HG02938 (cell line): ENCODE results near the gene CEP250.
"Not testable (repeated sequence)": the region's sequence is repeated elsewhere in the genome, so short reads cannot be mapped to it uniquely, and the experiment has no call there.

Source experiments
- ATAC-seq: cut with Tn5 transposase; IDR thresholded peaks from one replicate; pipeline ENCODE4 v1.9.1; 2021; ENCODE audit warnings: mild to moderate bottlenecking, moderate library complexity; ENCODE audit not compliant: unreplicated experiment

The CEP250 gene

DNA sequence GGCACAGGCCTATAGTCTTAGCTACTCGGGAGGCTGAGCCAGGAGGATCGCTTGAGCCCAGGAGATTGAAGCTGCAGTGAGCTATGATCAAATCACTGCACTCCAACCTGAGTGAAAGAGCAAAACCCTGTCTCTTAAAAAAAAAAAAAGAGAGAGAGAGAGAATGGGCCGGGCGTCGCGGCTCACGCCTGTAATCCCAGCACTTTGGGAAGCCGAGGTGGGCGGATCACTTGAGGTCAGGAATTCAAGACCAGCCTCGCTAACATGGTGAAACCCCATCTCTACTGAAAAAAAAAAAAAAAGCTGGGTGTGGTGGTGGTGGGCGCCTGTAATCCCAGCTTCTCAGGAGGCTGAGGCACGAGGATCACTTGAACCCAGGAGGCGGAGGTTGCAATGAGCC, 5.5 kb upstream of the CEP250 start:
- not testable (repeated sequence) for ATAC-seq

DNA sequence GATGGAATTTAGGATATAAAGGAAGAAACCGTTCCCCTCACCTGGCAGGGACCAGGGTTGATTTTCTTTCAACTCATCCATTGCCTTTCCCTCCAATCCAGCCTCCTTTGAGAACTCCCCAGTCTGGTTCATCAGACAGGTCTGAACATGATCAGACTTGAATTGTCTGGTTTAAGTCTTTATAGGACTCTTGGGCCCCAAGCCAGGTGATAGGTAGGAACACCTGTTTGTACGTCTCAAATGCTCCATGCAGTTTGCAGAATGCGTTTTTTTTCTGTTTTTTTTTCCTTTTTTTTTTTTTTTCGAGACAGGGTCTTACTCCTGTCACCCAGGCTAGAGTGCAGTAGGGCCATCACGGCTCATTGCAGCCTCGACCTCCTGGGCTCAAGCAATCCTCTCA, 4.1 kb upstream of the CEP250 start:
- no peak for ATAC-seq

GRCh38 chr20:35453647-35454046, 1.8 kb upstream of the CEP250 start:
- no peak for ATAC-seq

- not testable (repeated sequence) for ATAC-seq
Observed at GRCh38 chr20:35456700-35457099, 1.3 kb downstream of the CEP250 start.

- not testable (repeated sequence) for ATAC-seq
Observed at GRCh38 chr20:35457539-35457938, 2.1 kb downstream of the CEP250 start.

- ATAC-seq, result no peak
Observed at GRCh38 chr20:35458388-35458787, 3.0 kb downstream of the CEP250 start.

- no peak for ATAC-seq
Observed at GRCh38 chr20:35461620-35462019, 6.2 kb downstream of the CEP250 start.

DNA sequence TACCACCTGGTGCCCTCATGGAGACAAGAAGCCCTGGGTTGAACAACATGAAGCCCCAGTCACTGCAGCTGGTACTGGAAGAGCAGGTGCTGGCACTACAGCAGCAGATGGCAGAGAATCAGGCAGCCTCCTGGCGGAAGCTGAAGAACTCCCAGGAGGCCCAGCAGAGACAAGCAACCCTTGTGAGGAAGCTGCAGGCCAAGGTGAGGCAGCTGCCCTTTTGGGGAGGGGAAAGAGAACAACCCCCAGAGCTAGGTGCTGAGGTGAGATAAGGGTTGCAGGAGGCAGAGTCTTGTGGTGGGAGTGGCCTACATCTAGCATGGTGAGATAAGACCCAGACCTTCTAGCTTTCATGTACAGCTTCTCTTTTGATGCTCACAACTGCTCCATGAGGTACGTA, 7.0 kb downstream of the CEP250 start:
- no peak for ATAC-seq

- ATAC-seq, result no peak
Observed at GRCh38 chr20:35463455-35464300, 8.3 kb downstream of the CEP250 start.

DNA sequence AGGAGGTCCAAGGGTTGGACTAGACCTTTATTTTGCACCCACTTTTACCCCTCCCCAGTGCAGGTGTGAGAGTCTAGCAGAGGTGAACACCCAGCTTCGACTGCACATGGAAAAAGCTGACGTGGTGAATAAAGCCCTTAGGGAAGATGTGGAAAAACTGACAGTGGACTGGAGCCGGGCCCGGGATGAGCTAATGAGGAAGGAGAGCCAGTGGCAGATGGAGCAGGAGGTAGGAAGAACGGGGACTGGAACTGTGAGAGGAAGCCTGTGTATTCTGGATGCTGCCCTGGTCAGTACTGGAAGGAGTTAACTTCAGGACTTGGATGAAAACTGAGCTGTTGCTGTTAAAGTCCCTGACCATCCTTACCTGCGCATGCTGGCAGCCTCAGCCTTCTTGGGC, 10.6 kb downstream of the CEP250 start:
- no peak for ATAC-seq

DNA sequence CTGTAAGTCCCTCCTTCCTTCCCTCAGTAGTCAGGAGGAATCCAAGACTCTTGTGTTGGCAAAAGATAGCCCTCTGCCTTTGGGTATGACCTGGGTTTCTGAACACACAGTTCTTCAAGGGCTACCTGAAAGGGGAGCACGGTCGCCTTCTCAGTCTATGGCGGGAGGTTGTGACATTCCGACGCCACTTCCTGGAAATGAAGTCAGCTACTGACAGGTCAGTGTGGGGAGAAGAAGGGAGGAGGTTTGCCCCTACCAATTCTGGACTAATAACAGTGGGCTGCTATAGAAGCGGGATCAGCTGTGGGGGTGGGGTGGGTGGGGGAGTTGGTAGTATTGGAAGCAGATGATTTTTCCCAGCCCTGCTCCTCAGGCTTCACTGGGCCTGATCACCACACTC, 11.5 kb downstream of the CEP250 start:
- no peak for ATAC-seq

DNA sequence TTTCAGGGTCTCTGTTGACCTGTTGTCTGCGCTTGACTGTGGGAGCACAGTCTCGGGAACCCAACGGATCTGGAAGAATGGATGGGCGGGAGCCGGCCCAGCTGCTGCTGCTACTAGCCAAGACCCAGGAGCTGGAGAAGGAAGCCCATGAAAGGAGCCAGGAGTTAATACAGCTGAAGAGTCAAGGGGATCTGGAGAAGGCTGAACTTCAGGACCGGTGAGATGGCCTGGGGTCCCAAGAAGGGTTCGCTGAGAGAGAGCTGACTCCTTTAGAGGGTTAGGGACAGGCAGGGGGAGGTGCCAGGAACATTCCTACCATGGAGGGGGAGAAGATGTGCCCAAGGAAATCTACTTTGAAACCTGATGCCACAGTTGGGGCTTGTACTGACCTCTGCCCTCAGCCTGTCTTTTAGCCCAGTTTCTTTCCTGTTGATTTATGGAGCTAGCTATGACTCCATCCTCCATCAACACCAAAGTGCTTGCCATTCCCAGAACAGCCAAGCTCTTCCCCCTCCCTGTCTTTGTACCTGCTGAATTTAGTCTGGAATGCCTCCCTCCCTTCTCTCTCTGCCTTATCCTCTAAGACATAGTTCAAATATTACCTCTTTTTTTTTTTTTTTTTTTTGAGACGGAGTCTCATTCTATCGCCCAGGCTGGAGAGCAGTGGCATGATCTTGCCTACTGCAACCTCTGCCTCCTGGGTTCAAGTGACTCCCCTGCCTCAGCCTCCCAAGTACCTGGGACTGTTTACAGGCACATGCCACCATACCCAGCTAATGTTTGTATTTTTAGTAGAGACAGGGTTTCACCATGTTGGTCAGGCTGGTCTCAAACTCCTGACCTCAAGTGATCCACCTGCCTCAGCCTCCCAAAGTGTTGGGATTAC, 12.2 kb downstream of the CEP250 start:
- no peak for ATAC-seq

DNA sequence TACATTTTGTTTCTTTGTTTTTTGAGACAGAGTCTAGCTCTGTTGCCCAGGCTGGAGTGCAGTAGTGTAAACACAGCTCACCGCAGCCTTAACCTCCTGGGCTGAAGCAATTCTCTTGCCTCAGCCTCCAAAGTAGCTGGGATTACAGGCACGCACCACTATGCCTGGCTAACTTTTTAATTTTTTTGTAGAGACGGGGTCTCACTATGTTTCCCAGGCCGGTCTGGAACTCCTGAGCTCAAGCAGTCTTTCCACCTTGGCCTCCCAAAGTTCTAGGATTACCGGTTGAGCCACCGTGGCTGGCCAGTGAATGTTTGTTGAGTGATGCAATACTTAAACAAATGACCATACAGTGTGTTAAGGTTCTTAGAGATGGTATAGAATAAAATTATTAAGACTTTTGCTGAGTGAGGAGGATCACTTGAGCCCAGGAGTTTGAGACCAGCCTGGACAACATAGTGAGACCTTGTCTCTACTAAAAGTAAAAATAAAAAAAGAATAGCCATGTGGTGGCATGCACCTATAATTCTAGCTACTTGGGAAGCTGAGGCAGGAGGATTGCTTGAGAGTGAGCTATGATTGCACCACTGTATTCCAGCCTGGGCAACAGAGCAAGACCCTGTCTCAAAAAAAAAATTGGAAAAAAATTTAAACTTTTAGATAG, 13.4 kb downstream of the CEP250 start:
- ATAC-seq, result no peak

DNA sequence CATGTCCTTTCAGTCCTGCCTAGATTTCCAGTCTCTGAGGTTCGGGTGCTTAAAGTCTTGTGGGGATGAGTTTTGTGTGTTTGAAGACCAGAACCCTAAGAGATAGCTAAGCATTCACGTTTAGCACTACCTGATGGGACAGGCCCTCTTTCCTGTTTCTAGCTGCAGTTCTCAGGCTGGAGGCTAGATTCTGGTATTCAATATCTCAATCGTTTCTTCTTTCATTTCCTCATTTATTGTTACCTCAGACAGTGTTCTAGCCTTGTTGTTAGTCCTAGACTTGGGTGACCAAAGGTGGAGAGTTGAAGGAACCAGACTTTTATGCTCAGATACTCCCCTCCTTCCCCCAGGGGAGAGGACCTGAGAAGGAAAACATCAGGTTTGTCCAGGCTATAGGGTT, 16.8 kb downstream of the CEP250 start:
- ATAC-seq, result no peak

- ATAC-seq, result no peak
Observed at GRCh38 chr20:35473684-35474083, 18.3 kb downstream of the CEP250 start.

GRCh38 chr20:35474303-35474871, 19.0 kb downstream of the CEP250 start:
- ATAC-seq, result no peak

GRCh38 chr20:35476288-35476687, 20.9 kb downstream of the CEP250 start:
- no peak for ATAC-seq

GRCh38 chr20:35478804-35479472, 23.5 kb downstream of the CEP250 start:
- ATAC-seq, result no peak

DNA sequence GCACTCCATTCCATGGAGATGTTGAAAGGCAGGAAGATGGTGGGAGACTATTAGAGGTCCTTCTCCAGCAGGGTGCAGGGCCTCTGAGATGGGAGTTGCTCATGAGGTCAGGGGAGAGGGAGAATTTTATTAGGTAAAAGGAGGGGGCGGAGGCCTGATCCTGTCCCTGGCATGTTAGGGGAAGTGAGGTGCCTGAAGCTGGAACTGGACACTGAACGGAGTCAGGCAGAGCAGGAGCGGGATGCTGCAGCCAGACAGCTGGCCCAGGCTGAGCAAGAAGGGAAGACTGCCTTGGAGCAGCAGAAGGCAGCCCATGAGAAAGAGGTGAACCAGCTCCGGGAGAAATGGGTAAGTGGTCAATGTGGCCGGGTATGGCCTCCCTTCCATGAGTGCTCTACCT, 24.4 kb downstream of the CEP250 start:
- no peak for ATAC-seq

DNA sequence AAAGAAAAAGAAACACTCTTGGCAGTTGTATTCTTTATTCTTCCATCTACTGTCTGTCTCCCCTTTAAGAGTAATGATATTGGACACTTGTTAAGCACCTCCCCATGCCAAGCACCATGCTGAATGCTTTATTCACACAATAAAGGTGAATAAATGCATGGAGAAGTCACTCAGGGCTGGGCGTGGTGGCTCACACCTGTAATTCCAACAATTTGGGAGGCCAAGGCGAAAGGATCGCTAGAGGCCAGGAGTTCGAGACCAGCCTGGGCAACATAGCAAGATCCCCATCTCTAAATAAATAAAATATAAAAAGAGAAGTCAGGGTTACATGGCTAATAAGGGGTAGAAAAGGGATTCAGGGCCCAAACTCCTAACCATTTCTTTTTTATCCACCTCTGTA, 32.1 kb downstream of the CEP250 start:
- ATAC-seq, result no peak

DNA sequence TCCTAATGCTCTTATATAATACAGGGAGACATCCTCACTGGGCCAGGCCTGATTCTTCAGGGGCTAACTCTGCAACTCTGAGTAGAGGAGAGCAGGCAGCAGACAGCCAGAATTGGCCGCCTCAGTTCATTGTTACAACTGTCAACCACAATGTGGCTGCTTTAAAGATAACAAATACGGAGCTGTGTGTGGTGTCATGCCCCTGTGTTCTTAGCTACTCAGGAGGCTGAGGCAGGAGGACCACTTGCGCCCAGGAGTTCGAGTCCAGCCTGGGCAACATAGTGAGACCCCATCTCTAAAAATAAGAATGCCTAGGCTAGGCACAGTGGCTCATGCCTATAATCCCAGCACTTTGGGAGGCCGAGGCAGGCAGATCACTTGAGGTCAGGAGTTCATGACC, 34.3 kb downstream of the CEP250 start:
- ATAC-seq, result no peak
